Skin epidermis (tissue), 12 donors: ENCODE measurements around the gene SLFN14.
A peak's percentile ranks its signal among the peaks of the same experiment; 100 is the strongest.
"Not testable (repeated sequence)": the region's sequence is repeated elsewhere in the genome, so short reads cannot be mapped to it uniquely, and the experiment has no call there.

Experiments
- H3K27ac ChIP-seq, 21 experiments: fragments of 200-600 bp; sonication (generic) in 11 of 21; one replicate each; pipeline ENCODE4 v1.5.0; 2020; ENCODE audit warnings: mild to moderate bottlenecking in 3 of 21, inconsistent platforms in 2 of 21, moderate library complexity in 2 of 21
- H3K4me3 ChIP-seq, 7 experiments: fragments of 200-600 bp; sonication (generic) in 2 of 7; one replicate each; pipeline ENCODE4 v1.5.0; 2020; ENCODE audit warnings: inconsistent platforms in 2 of 7, mild to moderate bottlenecking in 2 of 7, moderate library complexity in 1 of 7

SLFN14 gene

GRCh38 chr17:35534576-35535093 lies 26.0 kb downstream of the SLFN14 start:
- Histone ChIP-seq H3K27ac (peak overlapping the region in 13 of 21 experiments; percentile 9 to 92 (median 47)), H3K4me3 (peak overlapping the region in 6 of 7 experiments; percentile 1 to 37 (median 20))

GRCh38 chr17:35531160-35531559 lies 29.5 kb downstream of the SLFN14 start:
- H3K27ac ChIP-seq = peak overlapping the region in 4 of 21 experiments; percentile 41 to 92 (median 65)
- no peak overlapping the region for H3K4me3 ChIP-seq

DNA sequence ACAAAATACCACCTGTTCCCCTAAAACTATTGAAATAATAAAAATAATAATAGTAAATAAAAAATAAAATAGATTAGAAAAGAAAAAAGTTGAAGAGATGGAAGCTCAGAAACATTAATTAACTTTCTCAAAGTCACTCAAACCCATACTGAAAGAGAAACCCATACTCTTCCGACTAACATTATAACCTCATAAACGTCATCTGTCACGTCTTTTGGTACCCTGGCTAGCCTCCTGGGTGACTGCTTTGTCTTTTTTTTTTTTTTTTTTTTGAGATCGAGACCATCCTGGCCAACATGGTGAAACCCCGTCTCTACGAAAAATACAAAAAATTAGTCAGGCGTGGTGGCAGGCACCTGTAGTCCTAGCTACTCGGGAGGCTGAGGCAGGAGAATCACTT lies 30.8 kb downstream of the SLFN14 start:
- Histone ChIP-seq H3K27ac (no peak overlapping the region), H3K4me3 (no peak overlapping the region)

GRCh38 chr17:35529326-35529725 lies 31.3 kb downstream of the SLFN14 start:
- H3K4me3 ChIP-seq, H3K27ac ChIP-seq: not testable (repeated sequence)

DNA sequence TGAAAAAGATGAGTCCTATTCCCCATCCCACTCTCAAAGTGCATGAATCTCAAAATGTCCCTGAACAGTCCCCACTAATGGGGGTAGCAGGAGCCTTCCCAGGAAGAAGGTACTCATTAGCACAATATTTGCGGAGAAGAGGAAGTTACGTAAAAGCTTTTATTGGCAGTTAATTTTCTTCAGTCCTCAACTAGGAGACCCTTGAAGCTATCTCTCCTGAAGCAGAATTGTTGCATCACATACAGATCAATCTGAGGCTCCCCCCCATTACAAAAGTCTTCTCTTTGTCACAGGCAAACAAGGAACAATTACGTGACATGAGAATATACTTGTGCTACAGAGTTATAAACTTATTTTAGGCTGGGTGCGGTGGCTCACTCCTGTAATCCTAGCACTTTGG lies 37.3 kb downstream of the SLFN14 start:
- H3K27ac ChIP-seq = peak overlapping the region in 1 of 21 experiments; percentile 86

GRCh38 chr17:35521654-35522256 lies 38.9 kb downstream of the SLFN14 start:
- not testable (repeated sequence) for H3K4me3 ChIP-seq
- peak overlapping the region in 10 of 21 experiments; percentile 10 to 86 (median 48) for H3K27ac ChIP-seq

More for the DNA sequence above, 37.3 kb downstream of the SLFN14 start:
- no peak overlapping the region for H3K4me3 ChIP-seq

GRCh38 chr17:35521150-35521549 lies 39.5 kb downstream of the SLFN14 start:
- H3K4me3 ChIP-seq = no peak overlapping the region
- H3K27ac ChIP-seq = peak overlapping the region in 9 of 21 experiments; percentile 10 to 86 (median 39)

- H3K27ac ChIP-seq = peak overlapping the region in 3 of 21 experiments; percentile 59 to 86 (median 66)
- H3K4me3 ChIP-seq = no peak overlapping the region
Measured at GRCh38 chr17:35519906-35520442, 40.6 kb downstream of the SLFN14 start.

DNA sequence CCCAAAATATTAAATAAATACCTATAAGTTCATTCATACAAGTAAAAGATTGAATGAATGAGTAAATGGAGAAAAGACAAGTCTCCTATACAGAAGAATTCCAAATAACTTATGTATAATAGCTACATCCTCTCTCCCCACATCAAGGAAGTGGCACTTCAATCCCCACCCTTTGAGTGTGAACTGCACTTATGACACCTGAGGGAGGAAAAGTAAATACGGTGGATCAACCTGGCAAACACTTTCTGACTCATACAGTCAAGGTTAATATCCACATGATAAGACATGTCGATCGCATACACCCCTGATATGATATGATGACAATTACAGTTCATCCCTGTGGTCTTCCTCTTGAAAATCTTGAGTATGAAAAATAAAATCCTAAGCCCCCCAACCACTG lies 41.2 kb downstream of the SLFN14 start:
- no peak overlapping the region for H3K4me3 ChIP-seq
- H3K27ac ChIP-seq = peak overlapping the region in 1 of 21 experiments; percentile 86

GRCh38 chr17:35518431-35518830 lies 42.2 kb downstream of the SLFN14 start:
- not testable (repeated sequence) for H3K27ac ChIP-seq, H3K4me3 ChIP-seq

DNA sequence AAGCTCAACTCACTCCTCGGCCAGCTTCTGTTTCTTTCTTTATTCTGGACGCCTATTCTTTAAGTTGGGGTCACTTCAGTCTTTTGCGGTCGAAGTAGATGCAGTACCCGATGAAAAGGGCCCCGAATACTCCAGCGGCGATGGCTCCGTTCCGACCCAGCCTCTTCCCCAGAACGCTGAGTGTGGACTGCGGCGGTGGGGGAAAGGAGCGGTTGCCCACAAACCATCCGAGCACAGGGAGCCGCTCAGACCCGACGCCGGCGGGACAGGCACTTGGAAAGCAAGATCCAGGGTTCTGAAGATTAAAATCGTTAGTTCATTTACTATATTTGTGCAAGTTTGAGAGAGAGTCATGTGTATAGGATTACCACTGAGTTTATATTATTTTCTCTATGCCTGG lies 45.6 kb downstream of the SLFN14 start:
- no peak overlapping the region for H3K4me3 ChIP-seq
- no peak overlapping the region for H3K27ac ChIP-seq

GRCh38 chr17:35514564-35514963 lies 46.1 kb downstream of the SLFN14 start:
- no peak overlapping the region for H3K27ac ChIP-seq

More at GRCh38 chr17:35514564-35514963, 46.1 kb downstream of the SLFN14 start:
- no peak overlapping the region for H3K4me3 ChIP-seq
